Calu3 (cell line): ENCODE data around the gene LGALS7. TPM values are rescaled to one million over a fixed set of nuclear protein-coding genes. Genes with fewer than 3 reads are reported as not detected.
"Not testable (repeated sequence)": the region's sequence is repeated elsewhere in the genome, so short reads cannot be mapped to it uniquely, and the experiment has no call there.

Experiments used
- BruUV-seq: library from RNA; stranded (reverse); fragments of 400-500 nt; replicated peaks from 2 replicates; lab custom pipeline; 2021; lab: Mats Ljungman, UMichigan
- CTCF ChIA-PET: fragments of 300-600 bp; sonication (Branson Sonifier 250); formaldehyde crosslinking; loops from one replicate; lab custom pipeline; 2022; ENCODE audit warnings: antibody characterized with exemption; lab: Charles Lee
- DNase-seq: peaks from one replicate; pipeline ENCODE4 v3.0.0; 2022
- H3K27ac Mint-ChIP-seq: one replicate; pipeline ENCODE4 v1.8.0; 2022; ENCODE audit warnings: mixed read lengths; ENCODE audit not compliant: unreplicated experiment
- H3K27me3 Mint-ChIP-seq: one replicate; pipeline ENCODE4 v1.8.0; 2022; ENCODE audit warnings: mixed read lengths; ENCODE audit not compliant: unreplicated experiment
- H3K36me3 Mint-ChIP-seq: one replicate; pipeline ENCODE4 v1.8.0; 2022; ENCODE audit warnings: mild to moderate bottlenecking, moderate library complexity, mixed read lengths; ENCODE audit not compliant: insufficient read depth, unreplicated experiment
- H3K4me1 Mint-ChIP-seq: one replicate; pipeline ENCODE4 v1.8.0; 2022; ENCODE audit warnings: mild to moderate bottlenecking, low read depth, mixed read lengths; ENCODE audit not compliant: unreplicated experiment
- H3K4me3 Mint-ChIP-seq: one replicate; pipeline ENCODE4 v1.8.0; 2022; ENCODE audit warnings: mild to moderate bottlenecking, low read depth, moderate library complexity, mixed read lengths; ENCODE audit not compliant: unreplicated experiment
- H3K9me3 Mint-ChIP-seq: one replicate; pipeline ENCODE4 v1.8.0; 2022; ENCODE audit warnings: low read depth, mixed read lengths; ENCODE audit not compliant: unreplicated experiment
- CTCF ChIP-seq: fragments of 200-600 bp; IDR thresholded peaks from one replicate; pipeline ENCODE4 v1.8.0; 2022; ENCODE audit warnings: antibody characterized with exemption; ENCODE audit not compliant: unreplicated experiment
- intact Hi-C: fragments of 100-400 bp; cut with micrococcal nuclease; formaldehyde crosslinking; loops from one replicate; pipeline ENCODE4 v1.10.0; 2022; ENCODE audit not compliant: unreplicated experiment
- total RNA-seq: library from RNA; stranded (reverse); gene quantifications from 2 replicates; pipeline ENCODE4 v1.2.3, GENCODE V29; 2022

LGALS7 gene
- total RNA-seq, 1 experiment from 2014 or later = not detected

GRCh38 chr19:38800577-38801347 is 27.4 kb upstream of the LGALS7 start:
- Mint-ChIP-seq H3K27me3 (no peaks in the 10 kb centered on the region), H3K9me3 (no peaks in the 10 kb centered on the region)

GRCh38 chr19:38799104-38799503 is 25.8 kb upstream of the LGALS7 start:
- Mint-ChIP-seq H3K27ac (no peak overlapping the region), H3K27me3 (no peaks in the 10 kb centered on the region), H3K36me3 (peaks cover 26% of the 10 kb centered on the region), H3K9me3 (no peaks in the 10 kb centered on the region), H3K4me3 (no peak overlapping the region), H3K4me1 (no peaks in the 10 kb centered on the region)
- CTCF ChIA-PET = interaction anchor here (0.6 to 1.8 kb wide), 7 partner anchors 12 to 396 kb away, joined by 3 to 7 read pairs (median 3); partner anchors contain the start of genes FAM98C and LGALS4
- intact Hi-C loops = loop anchor here (1.0 to 5.0 kb wide), 2 partner anchors 8 to 37 kb away; no protein-coding TSS in a partner anchor
- no peak for TF ChIP-seq CTCF
- no TSS peak for BruUV-seq
- DNase-seq = no peak

More at GRCh38 chr19:38800577-38801347, 27.4 kb upstream of the LGALS7 start:
- Mint-ChIP-seq H3K36me3 (peaks cover 33% of the 10 kb centered on the region), H3K4me1 (peaks cover 9% of the 10 kb centered on the region), H3K27ac (no peak overlapping the region), H3K4me3 (no peak overlapping the region)
- no TSS peak for BruUV-seq
- no peak for DNase-seq
- intact Hi-C loops = no loop called here
- TF ChIP-seq CTCF = no peak
- CTCF ChIA-PET = interaction anchor here (0.6 kb wide), 1 partner anchor 248 kb away, joined by 5 read pairs; no protein-coding TSS in a partner anchor

GRCh38 chr19:38797781-38798180 is 24.5 kb upstream of the LGALS7 start:
- not testable (repeated sequence) for BruUV-seq
- intact Hi-C loops = loop anchor here (5.0 kb wide), 1 partner anchor 35 kb away; no protein-coding TSS in a partner anchor

GRCh38 chr19:38796154-38796553 is 22.8 kb upstream of the LGALS7 start:
- Mint-ChIP-seq H3K4me1 (no peaks in the 10 kb centered on the region), H3K36me3 (peaks cover 13% of the 10 kb centered on the region), H3K9me3 (no peaks in the 10 kb centered on the region), H3K27ac (no peak overlapping the region), H3K4me3 (no peak overlapping the region), H3K27me3 (no peaks in the 10 kb centered on the region)
- CTCF ChIA-PET = no interaction called here
- no peak for DNase-seq
- BruUV-seq = no TSS peak
- intact Hi-C loops = loop anchor here (5.0 kb wide), 1 partner anchor 34 kb away; no protein-coding TSS in a partner anchor
- no peak for TF ChIP-seq CTCF

More at GRCh38 chr19:38797781-38798180, 24.5 kb upstream of the LGALS7 start:
- H3K4me1 Mint-ChIP-seq, H3K9me3 Mint-ChIP-seq, DNase-seq, H3K27ac Mint-ChIP-seq, H3K27me3 Mint-ChIP-seq, CTCF ChIA-PET, H3K4me3 Mint-ChIP-seq: not testable (repeated sequence)
- peaks cover 13% of the 10 kb centered on the region for H3K36me3 Mint-ChIP-seq
